H54 (cell line): ENCODE data around the gene MB21D2.

Experiments used
- DNase-seq: peaks from one replicate; pipeline ENCODE4 v3.0.0; 2011; ENCODE audit warnings: low spot score, mixed read lengths; ENCODE audit not compliant: insufficient read length
- FAIRE-seq: peaks from 3 replicates; lab custom pipeline; 2011; peaks lifted over from hg19 to GRCh38; lab: Jason Lieb, UNC
- POLR2A ChIP-seq: IDR thresholded peaks from 2 replicates; pipeline ENCODE4 v1.6.1; 2011; ENCODE audit warnings: low read depth, mild to moderate bottlenecking, low read length

MB21D2 gene

DNA sequence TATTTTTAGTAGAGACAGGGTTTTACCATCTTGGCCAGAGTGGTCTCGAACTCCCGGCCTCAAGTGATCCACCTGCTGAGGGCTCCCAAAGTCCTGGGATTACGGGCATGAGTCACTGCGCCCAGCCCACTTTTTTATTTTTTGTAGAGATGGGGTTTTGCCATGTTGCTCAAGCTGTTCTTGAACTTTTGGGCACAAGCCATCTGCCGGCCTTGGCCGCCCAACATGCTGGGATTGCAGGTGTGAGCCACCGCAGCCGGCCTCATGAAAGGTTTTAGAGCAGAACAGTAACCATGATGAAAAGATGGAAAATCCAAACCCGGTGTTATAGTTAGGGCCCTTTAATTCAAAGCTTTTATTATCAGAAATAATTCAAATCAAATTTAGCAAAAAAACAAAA lies 15.6 kb upstream of the MB21D2 start:
- no peak for DNase-seq
- no peak for FAIRE-seq
- no peak for TF ChIP-seq POLR2A

DNA sequence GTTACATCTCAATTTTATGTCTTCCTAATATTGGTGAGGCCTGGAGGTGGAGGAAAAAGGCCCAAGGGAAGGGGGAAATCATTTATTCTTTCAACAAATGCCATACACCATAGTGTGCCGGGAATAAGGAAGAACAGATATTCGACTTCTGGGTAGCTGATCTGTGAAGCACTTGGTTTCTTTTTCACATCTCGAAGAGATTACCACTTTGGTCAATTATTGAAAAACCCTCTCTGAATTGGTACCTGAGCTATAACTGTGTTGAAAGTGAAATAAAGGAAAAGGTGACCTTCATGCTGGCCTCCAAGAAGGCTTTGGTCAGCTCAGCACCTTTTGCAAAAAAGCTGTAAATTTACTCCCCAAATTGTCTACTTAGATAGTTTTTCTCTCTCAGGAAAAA lies 14.2 kb upstream of the MB21D2 start:
- FAIRE-seq (peak; percentile 75), DNase-seq (no peak)
- no peak for TF ChIP-seq POLR2A

DNA sequence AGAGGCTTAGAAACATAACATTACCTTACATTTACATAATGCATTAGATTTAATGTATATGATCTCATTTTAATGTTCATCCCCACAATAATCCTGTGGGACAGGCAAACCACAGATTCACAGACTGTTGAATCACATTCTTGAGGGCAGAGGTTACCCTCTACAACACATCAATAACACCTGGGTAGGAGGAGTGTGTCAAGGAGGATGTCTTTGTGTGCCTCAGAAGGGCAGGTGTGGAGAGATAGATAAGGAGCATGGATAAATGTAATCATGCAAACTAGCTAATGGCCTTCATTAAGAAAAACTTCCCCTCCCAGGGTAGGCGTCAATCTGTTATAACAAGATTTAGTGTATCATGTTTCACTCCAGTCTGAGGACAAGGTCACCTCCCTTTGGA lies 12.9 kb upstream of the MB21D2 start:
- no peak for TF ChIP-seq POLR2A
- FAIRE-seq (peak; percentile 82), DNase-seq (no peak)

DNA sequence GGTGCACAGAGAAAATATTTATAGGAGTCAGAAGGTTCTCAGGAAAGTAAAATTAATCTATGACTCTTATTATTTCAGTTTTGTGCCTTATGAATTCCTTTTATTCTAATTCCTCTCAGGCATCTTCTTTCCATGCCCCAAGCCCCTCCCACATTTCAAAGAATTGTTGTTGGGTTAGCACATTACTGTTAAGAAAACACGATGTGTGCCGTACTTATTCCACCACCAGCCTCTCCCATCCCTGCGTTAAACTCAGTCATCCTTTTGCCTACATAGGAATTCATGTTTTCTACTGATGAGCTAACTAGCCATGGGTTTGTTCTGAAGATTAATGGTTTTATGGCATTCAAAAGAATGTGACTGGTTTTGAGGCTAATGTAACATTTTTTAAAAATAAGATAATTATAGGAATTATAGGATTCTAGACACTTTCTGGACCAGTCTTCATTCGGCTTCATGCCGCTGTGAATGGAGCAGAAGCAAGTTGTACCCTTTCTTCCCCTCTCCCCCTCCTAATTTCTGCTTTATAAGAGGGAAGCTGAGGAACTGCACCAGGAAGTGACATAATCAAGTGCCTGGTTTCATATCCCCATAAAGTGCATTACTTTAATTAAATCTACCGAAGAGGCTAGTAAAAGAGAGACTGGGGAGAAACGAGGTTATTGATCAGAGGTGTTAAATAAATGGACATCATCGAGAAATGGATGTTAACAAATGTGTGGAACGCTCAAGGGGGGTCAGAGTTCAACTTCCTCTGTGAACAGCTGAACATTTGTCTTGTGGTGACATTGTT lies 12.3 kb upstream of the MB21D2 start:
- no peak for TF ChIP-seq POLR2A
- DNase-seq (no peak), FAIRE-seq (peak; percentile 23)

DNA sequence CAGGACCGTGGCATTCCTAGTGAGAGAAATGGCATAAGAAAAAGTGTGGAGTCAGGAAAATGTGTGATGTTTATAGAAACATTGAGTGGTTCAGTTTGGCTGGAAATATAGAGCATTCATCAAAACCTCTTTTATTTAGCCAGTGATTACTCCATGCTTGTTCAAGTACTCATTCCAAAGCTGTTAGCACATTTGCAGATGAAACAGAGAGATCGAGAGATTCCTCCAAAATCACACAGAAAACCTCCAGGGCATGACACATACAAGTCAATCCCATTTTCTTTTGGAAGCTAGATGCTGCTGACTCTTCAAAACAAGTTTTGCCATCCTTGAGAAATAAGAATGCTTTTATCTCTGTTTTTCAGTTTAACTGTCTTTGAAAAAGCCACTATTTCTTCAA lies 11.5 kb upstream of the MB21D2 start:
- FAIRE-seq (peak; percentile 20), DNase-seq (no peak)
- no peak for TF ChIP-seq POLR2A

DNA sequence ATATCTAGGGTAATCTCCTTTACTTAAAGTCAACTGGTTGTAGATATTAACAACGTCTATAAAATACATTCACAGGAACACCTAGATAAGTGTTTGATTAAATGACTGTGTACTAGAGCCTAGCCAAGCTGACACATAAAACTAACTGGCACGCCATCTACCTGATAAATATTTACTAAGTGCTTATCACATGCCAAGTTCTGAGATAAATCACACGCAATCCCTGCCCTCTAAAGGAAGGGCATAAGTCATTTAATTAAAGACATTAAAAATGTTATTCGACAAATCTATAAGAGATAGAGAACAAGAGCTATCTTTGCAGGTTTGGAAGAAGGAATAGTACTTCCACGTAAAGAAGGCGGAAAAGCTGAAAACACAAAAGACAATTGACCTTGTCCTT lies 11.1 kb upstream of the MB21D2 start:
- DNase-seq (no peak), FAIRE-seq (peak; percentile 20)
- no peak for TF ChIP-seq POLR2A

DNA sequence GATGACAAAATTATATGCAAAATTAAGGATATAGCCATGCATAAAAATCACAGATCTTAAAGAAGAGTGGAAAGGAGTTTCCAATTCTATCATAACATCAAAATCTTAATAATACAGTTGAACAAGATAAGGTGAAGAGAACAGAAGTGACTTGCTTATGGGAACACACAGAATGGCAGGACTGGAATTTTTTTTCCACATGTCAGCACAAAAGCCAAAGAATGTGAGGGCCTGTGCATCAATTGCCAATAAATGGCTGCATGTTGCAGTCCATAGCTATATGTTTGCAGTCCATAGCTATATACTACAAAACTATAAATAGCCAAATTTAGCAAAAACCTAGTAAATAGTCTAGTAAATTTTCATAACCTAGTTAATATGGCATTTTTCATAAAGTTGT lies 10.4 kb upstream of the MB21D2 start:
- no peak for TF ChIP-seq POLR2A
- DNase-seq, result no peak

DNA sequence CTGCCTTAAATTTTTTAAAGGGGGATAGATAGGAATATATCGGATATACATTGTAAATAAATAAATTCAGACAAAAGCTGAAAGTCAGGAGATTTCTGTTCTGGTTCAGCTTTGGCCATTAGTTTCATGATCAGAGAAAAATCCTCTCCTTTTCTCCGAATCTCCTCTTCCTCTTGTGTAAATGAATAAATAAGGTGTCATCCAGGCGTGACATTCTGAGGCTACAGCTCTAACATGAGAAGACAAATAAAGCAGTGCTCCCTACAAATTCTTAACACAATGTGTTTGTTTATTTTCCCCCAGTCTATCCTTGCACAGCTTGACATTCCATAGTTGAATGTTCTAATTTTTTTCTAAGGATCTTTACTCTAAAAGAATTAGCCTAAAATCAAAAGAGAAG lies 9.4 kb upstream of the MB21D2 start:
- DNase-seq (no peak), FAIRE-seq (no peak)
- TF ChIP-seq POLR2A, result no peak

More for the DNA sequence above, 10.4 kb upstream of the MB21D2 start:
- no peak for FAIRE-seq

DNA sequence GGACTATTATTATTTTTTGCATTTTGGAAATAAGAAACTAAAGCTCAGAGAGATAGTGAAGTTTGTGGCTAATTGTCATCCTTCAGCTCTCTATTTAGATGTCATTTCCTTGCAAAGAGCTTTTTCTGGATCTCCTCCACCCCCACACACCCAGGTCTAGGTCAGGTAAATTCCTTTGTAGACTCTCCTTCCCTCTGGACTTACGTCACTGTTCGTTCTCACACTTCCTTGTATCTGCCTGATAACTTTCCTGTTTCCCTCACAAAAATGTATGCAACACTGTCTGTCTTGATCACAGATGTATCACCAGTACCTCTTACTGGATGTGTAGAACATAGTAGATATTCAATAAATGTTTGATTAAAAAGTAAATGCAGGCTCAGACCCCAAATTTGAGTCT lies 6.1 kb upstream of the MB21D2 start:
- no peak for TF ChIP-seq POLR2A
- DNase-seq, result no peak
- FAIRE-seq, result no peak

DNA sequence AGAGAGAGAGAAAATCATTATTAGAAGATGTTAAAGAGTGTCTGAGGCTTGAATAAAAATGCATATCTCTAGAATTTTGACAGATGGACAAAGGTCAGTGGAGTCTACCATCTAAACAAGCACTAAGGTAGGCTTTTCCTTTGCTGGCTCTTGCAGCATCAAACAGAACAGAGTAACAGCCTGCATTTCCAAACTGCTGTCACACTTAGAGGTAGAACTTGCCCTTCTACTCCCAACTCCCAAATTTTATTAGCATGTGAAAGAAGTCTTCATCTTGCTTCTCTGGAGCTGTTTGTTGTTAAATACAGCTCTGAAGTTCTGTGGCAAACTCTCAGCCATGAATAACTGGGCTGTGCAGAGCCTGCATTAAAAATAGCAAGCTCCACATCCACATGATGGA lies 4.1 kb upstream of the MB21D2 start:
- TF ChIP-seq POLR2A, result no peak
- FAIRE-seq, result no peak
- DNase-seq, result no peak

DNA sequence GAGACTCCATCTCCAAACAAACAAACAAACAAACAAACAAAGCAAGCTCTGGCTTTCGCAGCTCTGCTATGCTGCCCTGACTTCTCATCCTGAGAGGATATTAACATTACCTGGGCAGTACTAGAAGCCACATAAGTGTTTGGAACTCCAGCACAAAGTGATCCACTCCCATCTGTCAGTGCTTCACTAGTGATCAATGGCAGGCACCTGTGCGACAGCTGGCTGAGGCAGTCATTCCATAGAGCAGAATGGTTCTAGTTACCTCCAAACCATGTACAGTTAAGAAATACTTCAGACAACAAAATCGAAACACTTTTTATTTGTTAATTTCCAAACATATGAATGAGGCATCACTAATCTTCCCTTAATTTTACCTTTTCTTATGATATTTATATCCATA lies 2.8 kb upstream of the MB21D2 start:
- FAIRE-seq, result no peak
- DNase-seq, result no peak
- TF ChIP-seq POLR2A, result no peak

DNA sequence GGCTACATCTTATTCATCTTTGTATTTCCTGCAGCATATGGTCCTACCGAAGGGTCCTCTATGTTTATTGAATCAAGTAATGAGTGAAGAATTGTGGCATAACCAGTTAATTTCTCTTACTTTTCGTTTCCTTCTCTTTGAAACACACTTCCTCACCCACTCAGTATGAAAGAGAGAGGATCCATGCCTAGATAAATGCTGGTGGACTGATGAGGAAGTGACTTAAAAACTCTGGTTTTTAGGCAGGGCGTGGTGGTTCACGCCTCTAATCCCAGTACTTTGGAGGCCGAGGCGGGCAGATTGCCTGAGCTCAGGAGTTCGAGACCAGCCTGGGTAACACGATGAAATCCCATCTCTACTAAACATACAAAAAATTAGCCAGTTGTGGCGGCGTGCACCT lies 2.2 kb upstream of the MB21D2 start:
- no peak for DNase-seq
- FAIRE-seq, result no peak
- TF ChIP-seq POLR2A, result no peak

DNA sequence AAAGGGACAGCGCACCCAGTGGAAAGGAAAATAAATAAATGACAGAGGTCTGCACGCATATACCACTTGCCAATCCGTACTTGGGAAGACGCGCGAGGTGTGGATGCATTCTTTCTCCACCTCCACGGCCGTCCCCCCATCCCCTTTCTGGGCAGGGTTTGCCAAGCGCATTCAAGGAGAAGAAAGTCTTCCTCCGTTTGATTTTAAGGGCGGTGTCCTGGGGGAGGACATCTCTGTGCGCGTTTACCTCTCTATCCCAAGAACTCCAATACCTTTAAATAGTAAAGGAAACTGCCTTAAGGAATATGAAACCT lies 576 bp upstream of the MB21D2 start:
- no peak for DNase-seq
- no peak for FAIRE-seq
- no peak for TF ChIP-seq POLR2A

DNA sequence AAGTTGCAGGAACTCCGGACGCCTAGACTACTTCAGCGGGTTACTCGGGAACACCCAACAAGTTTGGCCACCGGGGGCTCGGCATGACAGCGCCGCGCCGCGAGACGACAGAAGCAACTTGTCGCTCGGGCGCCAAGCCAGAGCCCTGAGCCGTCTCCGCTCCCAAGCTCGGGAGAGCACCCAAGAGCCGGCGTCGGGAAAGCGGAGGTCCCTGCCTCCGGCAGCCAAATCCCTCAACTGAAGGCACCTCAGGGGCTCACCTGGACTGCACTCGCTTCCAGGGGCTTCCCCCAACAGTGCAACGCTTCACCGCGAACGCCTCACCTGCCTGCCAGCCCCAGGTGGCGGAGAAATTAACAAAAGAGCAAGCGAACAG lies 640 bp downstream of the MB21D2 start:
- FAIRE-seq (no peak), DNase-seq (peak; percentile 42)

DNA sequence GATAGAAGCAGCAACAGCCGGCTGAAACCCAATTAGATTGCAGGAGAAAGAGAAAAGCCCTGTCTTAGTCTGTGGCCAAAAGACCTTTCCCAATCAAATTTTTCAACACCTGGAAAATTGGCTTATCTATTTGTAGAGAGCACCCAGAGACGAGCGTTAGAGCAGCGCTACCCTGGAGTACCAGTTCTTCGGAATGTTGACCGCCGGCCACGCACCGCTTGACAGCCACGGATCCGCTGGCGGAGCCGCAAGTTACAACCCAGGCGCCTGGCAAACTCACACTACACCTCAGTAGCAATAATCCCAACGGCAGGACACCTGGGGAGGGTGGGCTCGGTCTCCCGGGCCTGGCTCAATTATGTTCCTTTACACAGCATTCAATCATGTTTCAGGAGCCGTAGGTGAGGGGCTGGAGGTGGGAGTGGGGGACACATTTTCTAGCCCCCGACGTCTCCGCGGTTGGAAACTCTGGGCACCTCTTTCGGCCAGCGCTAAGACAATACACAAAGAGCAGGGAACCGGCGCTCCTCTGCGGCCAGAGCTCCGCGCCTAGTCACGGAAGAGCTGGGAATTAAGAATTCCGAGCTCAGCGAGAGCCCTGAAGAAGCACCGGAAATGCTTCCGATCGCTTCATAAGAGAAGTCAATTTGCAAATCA lies 1.2 kb downstream of the MB21D2 start:
- FAIRE-seq (no peak), DNase-seq (no peak)
- no peak for TF ChIP-seq POLR2A

More for the DNA sequence above, 640 bp downstream of the MB21D2 start:
- no peak for TF ChIP-seq POLR2A
